ENCODE results near the gene ATP6V0C. TPM values are rescaled to one million over a fixed set of nuclear protein-coding genes. Genes with fewer than 3 reads are reported as not detected.

ATP6V0C gene
- polyA plus RNA-seq, 4 donors = 74.5 to 298 (median 143) TPM

DNA sequence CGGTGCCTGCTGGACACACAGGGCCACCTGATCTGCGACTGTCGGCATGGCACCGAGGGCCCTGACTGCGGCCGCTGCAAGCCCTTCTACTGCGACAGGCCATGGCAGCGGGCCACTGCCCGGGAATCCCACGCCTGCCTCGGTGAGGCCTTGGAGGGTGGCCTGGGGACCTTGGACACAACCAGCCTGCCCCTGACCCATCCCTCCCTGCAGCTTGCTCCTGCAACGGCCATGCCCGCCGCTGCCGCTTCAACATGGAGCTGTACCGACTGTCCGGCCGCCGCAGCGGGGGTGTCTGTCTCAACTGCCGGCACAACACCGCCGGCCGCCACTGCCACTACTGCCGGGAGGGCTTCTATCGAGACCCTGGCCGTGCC is 41.3 kb upstream of the ATP6V0C start:
- no peaks in the 10 kb centered on the region for H3K9me3 ChIP-seq (ENCODE audit: control insufficient read depth in 2 of 2, insufficient read depth in 1 of 2, low read depth in 1 of 2, low read length in 1 of 2)
- no peak for DNase-seq
- H3K4me3 ChIP-seq (ENCODE audit: low read depth in 1 of 3, low read length in 3 of 3) = no peak overlapping the region
- no peaks in the 10 kb centered on the region for H3K36me3 ChIP-seq (ENCODE audit: control insufficient read depth in 3 of 3, insufficient read depth in 2 of 3, low read depth in 1 of 3, low read length in 3 of 3)
- no peak overlapping the region for H3K27ac ChIP-seq (ENCODE audit: low read depth in 1 of 3, low read length in 2 of 3)
- H3K27me3 ChIP-seq (ENCODE audit: control insufficient read depth in 3 of 3, insufficient read depth in 3 of 3, low read length in 3 of 3) = peaks cover 16 to 47% (median 20%) of the 10 kb centered on the region in 3 donors
- peaks cover 0 to 33% (median 2%) of the 10 kb centered on the region in 3 donors for H3K4me1 ChIP-seq (ENCODE audit: control insufficient read depth in 3 of 3, insufficient read depth in 2 of 3, low read depth in 1 of 3, low read length in 2 of 3)
- FAIRE-seq = no peak
- WGBS, 3 donors = 93 to 94% (median 93%) methylated on average over 20 to 27 of the region's 27 CpGs

DNA sequence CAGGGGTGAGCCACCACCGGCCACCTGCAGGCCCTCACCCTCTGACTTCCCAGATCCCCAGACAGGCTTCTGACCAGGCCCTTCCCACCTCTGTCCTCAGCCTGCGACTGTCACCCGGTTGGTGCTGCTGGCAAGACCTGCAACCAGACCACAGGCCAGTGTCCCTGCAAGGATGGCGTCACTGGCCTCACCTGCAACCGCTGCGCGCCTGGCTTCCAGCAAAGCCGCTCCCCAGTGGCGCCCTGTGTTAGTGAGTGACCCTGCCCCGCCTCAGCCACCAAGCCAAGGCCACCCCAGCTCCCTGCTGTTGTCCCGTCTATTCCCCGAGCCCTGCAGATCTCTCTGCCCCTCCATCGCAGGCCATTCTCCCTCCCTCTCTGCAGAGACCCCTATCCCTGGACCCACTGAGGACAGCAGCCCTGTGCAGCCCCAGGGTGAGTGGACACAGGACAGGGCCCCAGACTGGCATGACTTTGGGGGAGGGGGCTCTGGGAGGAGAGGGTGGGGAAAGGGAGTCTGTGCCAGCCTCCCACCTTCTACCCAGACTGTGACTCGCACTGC is 40.8 kb upstream of the ATP6V0C start:
- peaks cover 0 to 33% (median 2%) of the 10 kb centered on the region in 3 donors for H3K4me1 ChIP-seq (ENCODE audit: control insufficient read depth in 3 of 3, insufficient read depth in 2 of 3, low read depth in 1 of 3, low read length in 2 of 3)
- H3K4me3 ChIP-seq (ENCODE audit: low read depth in 1 of 3, low read length in 3 of 3) = no peak overlapping the region
- WGBS, 3 donors = 44 to 82% (median 67%) methylated on average over 13 to 14 of the region's 14 CpGs
- FAIRE-seq (no peak), DNase-seq (no peak)
- H3K27ac ChIP-seq (ENCODE audit: low read depth in 1 of 3, low read length in 2 of 3) = no peak overlapping the region
- H3K36me3 ChIP-seq (ENCODE audit: control insufficient read depth in 3 of 3, insufficient read depth in 2 of 3, low read depth in 1 of 3, low read length in 3 of 3) = peaks cover 0 to 3% (median 0%) of the 10 kb centered on the region in 3 donors
- H3K27me3 ChIP-seq (ENCODE audit: control insufficient read depth in 3 of 3, insufficient read depth in 3 of 3, low read length in 3 of 3) = peaks cover 14 to 47% (median 20%) of the 10 kb centered on the region in 3 donors
- H3K9me3 ChIP-seq (ENCODE audit: control insufficient read depth in 2 of 2, insufficient read depth in 1 of 2, low read depth in 1 of 2, low read length in 1 of 2) = no peaks in the 10 kb centered on the region

DNA sequence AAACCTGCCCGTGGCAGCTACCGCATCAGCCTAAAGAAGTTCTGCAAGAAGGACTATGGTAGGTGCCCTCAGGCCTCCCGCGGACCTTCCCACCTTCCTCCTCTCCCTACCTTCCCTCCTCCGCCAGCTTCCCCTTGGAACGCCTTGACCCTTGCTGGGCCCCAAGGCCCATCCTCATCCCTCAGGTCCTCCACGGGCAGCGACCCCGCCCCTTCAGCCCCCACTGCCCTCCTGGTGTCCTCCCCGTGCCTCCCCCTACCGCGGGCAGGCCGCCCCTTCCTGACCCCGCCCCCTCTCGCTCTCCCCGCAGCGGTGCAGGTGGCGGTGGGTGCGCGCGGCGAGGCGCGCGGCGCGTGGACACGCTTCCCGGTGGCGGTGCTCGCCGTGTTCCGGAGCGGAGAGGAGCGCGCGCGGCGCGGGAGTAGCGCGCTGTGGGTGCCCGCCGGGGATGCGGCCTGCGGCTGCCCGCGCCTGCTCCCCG is 40.3 kb upstream of the ATP6V0C start:
- H3K27ac ChIP-seq (ENCODE audit: low read depth in 1 of 3, low read length in 2 of 3) = no peak overlapping the region
- FAIRE-seq (no peak), DNase-seq (no peak)
- H3K27me3 ChIP-seq (ENCODE audit: control insufficient read depth in 3 of 3, insufficient read depth in 3 of 3, low read length in 3 of 3) = peaks cover 10 to 43% (median 20%) of the 10 kb centered on the region in 3 donors
- H3K4me3 ChIP-seq (ENCODE audit: low read depth in 1 of 3, low read length in 3 of 3) = peak overlapping the region in 1 of 3 donors; percentile 88
- 0 to 4% (median 3%) methylated on average over 29 to 49 of the region's 49 CpGs for WGBS, 3 donors
- peaks cover 0 to 4% (median 0%) of the 10 kb centered on the region in 3 donors for H3K36me3 ChIP-seq (ENCODE audit: control insufficient read depth in 3 of 3, insufficient read depth in 2 of 3, low read depth in 1 of 3, low read length in 3 of 3)
- H3K9me3 ChIP-seq (ENCODE audit: control insufficient read depth in 2 of 2, insufficient read depth in 1 of 2, low read depth in 1 of 2, low read length in 1 of 2) = no peaks in the 10 kb centered on the region
- H3K4me1 ChIP-seq (ENCODE audit: control insufficient read depth in 3 of 3, insufficient read depth in 2 of 3, low read depth in 1 of 3, low read length in 2 of 3) = peaks cover 0 to 29% (median 0%) of the 10 kb centered on the region in 3 donors

DNA sequence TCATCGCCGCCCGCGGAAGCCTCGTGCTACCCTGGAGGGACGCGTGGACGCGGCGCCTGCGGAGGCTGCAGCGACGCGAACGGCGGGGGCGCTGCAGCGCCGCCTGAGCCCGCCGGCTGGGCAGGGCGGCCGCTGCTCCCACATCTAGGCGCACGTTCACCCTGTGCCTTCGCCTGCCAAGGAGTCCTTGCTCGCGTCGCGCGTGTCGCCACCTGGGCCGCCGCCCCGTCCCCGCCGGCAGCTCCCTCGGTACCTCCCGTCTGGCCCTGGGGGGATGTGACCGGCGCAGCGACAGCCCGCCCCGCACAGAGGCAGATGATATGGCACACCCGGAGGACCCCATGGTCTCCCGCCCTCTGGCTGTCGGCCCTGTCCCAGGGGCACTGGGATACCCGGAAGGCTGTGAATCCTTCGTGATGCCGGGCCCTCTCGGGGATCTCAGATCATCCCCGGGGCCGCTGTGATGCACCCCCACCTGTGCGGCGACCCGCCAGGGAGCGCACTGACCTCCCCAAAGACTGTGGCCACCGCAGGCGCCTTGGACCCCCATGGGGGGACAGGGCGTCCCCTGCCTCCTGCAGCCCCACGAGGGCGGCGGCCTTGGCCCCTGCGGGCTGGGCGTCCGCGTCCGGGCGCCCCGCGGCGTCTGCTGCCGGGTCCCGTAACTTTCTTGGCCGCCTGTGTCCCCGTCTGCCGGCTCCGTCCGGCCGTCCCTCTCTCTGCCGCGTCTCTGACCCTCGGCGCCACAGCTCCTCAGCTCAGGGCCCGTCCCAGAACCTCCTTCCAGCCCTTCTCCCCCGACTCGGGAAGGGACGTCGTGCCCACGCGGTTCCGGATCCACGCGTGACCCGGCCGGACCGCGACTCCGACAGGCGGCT is 39.5 kb upstream of the ATP6V0C start:
- no peaks in the 10 kb centered on the region for H3K9me3 ChIP-seq (ENCODE audit: control insufficient read depth in 2 of 2, insufficient read depth in 1 of 2, low read depth in 1 of 2, low read length in 1 of 2)
- H3K4me1 ChIP-seq (ENCODE audit: control insufficient read depth in 3 of 3, insufficient read depth in 2 of 3, low read depth in 1 of 3, low read length in 2 of 3) = peaks cover 0 to 22% (median 0%) of the 10 kb centered on the region in 3 donors
- H3K4me3 ChIP-seq (ENCODE audit: low read depth in 1 of 3, low read length in 3 of 3) = peak overlapping the region; percentile 49 to 88 (median 61)
- H3K27me3 ChIP-seq (ENCODE audit: control insufficient read depth in 3 of 3, insufficient read depth in 3 of 3, low read length in 3 of 3) = peaks cover 10 to 35% (median 17%) of the 10 kb centered on the region in 3 donors
- H3K27ac ChIP-seq (ENCODE audit: low read depth in 1 of 3, low read length in 2 of 3) = peak overlapping the region; percentile 49 to 74 (median 61)
- 0 to 1% (median 0%) methylated on average over 61 to 100 of the region's 100 CpGs for WGBS, 3 donors
- peaks cover 0 to 7% (median 0%) of the 10 kb centered on the region in 3 donors for H3K36me3 ChIP-seq (ENCODE audit: control insufficient read depth in 3 of 3, insufficient read depth in 2 of 3, low read depth in 1 of 3, low read length in 3 of 3)
- DNase-seq (peak; percentile 53 to 76), FAIRE-seq (no peak)

DNA sequence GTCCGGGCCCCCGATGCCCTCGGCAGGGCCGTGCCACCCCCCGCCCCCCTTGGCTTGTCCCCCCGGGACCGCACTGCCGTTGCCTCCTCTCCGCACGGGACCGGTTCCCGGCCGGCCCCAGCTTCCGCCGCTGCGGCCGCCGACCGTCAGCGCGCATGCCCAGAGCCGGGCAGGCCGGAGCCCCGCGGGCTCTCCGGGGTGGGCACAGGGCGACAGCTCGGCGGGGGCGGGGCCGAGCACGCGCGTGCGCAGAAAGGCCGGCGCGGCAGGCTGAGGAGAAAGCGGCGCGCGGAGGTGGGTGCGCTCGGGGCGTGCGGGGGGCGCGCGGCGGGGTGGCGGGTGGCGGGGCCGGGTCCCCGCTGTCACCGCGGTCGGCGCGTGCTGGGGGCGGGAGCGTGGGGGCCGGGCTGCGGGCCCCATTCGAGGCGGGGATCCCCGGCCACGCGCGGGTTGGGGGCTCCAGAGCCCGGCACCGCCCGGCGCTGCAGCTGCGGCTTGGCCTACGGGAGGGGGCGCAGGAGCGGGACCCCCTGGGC is 38.8 kb upstream of the ATP6V0C start, which contains the start of gene TBC1D24:
Gene TBC1D24, plus strand, starts transcription at position 251 of the 536 bp plus-strand sequence. CDS start 21,022 bp downstream, outside the sequence.
- Histone ChIP-seq H3K36me3 (ENCODE audit: control insufficient read depth in 3 of 3, insufficient read depth in 2 of 3, low read depth in 1 of 3, low read length in 3 of 3) (peaks cover 0 to 12% (median 0%) of the 10 kb centered on the region in 3 donors), H3K4me1 (ENCODE audit: control insufficient read depth in 3 of 3, insufficient read depth in 2 of 3, low read depth in 1 of 3, low read length in 2 of 3) (peaks cover 0 to 18% (median 0%) of the 10 kb centered on the region in 3 donors), H3K4me3 (ENCODE audit: low read depth in 1 of 3, low read length in 3 of 3) (peak within 1 kb of the TSS; percentile 49 to 88 (median 61)), H3K27me3 (ENCODE audit: control insufficient read depth in 3 of 3, insufficient read depth in 3 of 3, low read length in 3 of 3) (peaks cover 10 to 28% (median 12%) of the 10 kb centered on the region in 3 donors), H3K27ac (ENCODE audit: low read depth in 1 of 3, low read length in 2 of 3) (peak within 1 kb of the TSS; percentile 49 to 74 (median 61)), H3K9me3 (ENCODE audit: control insufficient read depth in 2 of 2, insufficient read depth in 1 of 2, low read depth in 1 of 2, low read length in 1 of 2) (no peaks in the 10 kb centered on the region)
- WGBS, 3 donors = 0 to 1% (median 0%) methylated on average over 13 to 77 of the region's 77 CpGs
- DNase-seq = peak; percentile 79 to 93
- FAIRE-seq = no peak

DNA sequence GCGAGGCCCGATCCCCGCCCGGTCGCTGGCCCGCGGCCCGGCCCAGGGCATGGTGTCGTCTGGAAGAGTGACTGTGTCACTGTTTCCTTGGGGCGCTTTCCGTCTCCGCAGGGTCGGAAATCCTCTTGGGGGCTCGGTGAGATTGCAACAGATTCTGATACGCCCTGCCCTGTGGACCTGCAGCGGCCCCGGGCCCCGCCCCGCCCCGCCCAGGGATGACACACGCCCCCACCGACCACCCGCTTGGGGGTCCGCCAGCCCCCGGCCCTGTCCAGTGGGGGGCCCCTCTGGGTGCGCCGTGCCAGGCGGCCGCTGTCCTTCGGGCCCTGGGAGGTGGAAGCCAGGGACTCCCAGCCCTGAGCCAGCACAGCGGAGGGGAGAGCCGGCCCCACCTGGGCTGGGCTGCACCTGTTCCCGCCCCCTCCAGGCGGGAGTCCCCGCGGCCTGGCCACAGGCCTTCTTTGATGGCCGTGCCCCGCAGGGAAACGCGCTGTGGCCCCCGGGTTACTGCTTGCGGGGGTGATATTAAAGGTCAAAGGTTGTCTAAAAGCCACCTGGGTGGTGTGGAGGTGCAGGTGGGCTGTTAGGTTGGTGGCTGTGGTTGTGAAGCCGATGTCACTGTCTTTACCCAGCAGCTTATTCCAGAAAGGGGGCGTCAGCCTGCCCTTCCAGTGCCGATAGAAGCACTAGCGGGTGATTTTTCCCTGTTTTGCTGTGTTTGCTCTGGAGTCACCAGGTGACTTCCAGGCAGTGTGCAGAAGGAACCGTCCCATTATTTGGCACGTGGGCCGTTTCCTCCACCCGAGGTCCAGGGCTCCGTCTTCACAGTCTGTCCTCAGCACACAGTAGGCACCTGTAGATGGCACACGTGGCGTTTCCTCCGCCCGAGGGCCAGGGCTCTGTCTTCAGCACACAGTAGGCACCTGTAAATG is 38.1 kb upstream of the ATP6V0C start:
- FAIRE-seq = no peak
- peak; percentile 30 to 75 for DNase-seq
- peak overlapping the region in 1 of 3 donors; percentile 26 for H3K27ac ChIP-seq (ENCODE audit: low read depth in 1 of 3, low read length in 2 of 3)
- H3K9me3 ChIP-seq (ENCODE audit: control insufficient read depth in 2 of 2, insufficient read depth in 1 of 2, low read depth in 1 of 2, low read length in 1 of 2) = no peaks in the 10 kb centered on the region
- 9 to 12% (median 10%) methylated on average over 49 to 55 of the region's 55 CpGs for WGBS, 3 donors
- peak overlapping the region; percentile 49 to 88 (median 49) for H3K4me3 ChIP-seq (ENCODE audit: low read depth in 1 of 3, low read length in 3 of 3)
- peaks cover 0 to 18% (median 0%) of the 10 kb centered on the region in 3 donors for H3K4me1 ChIP-seq (ENCODE audit: control insufficient read depth in 3 of 3, insufficient read depth in 2 of 3, low read depth in 1 of 3, low read length in 2 of 3)
- peaks cover 0 to 13% (median 0%) of the 10 kb centered on the region in 3 donors for H3K36me3 ChIP-seq (ENCODE audit: control insufficient read depth in 3 of 3, insufficient read depth in 2 of 3, low read depth in 1 of 3, low read length in 3 of 3)
- peaks cover 10 to 21% (median 10%) of the 10 kb centered on the region in 3 donors for H3K27me3 ChIP-seq (ENCODE audit: control insufficient read depth in 3 of 3, insufficient read depth in 3 of 3, low read length in 3 of 3)

DNA sequence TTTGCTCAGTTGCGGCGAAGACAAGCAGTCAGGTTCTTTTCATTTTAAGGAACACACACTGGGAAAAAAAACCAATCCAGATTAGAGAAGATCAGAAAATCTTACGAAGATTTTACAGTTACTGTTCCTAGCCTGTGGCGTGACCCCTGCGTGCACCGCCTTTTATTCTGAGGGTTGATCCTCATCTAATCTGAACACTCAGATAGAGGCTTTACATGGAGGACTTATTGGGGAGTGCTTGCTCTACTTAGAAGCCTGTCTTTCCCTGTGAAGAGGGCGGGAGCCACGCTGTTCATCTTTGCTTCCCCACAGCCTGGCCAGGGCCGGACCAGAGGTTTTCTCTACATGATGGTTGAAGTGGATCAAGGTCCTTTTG is 37.4 kb upstream of the ATP6V0C start:
- Histone ChIP-seq H3K27ac (ENCODE audit: low read depth in 1 of 3, low read length in 2 of 3) (peak overlapping the region in 1 of 3 donors; percentile 26), H3K36me3 (ENCODE audit: control insufficient read depth in 3 of 3, insufficient read depth in 2 of 3, low read depth in 1 of 3, low read length in 3 of 3) (peaks cover 0 to 20% (median 0%) of the 10 kb centered on the region in 3 donors), H3K9me3 (ENCODE audit: control insufficient read depth in 2 of 2, insufficient read depth in 1 of 2, low read depth in 1 of 2, low read length in 1 of 2) (no peaks in the 10 kb centered on the region), H3K4me1 (ENCODE audit: control insufficient read depth in 3 of 3, insufficient read depth in 2 of 3, low read depth in 1 of 3, low read length in 2 of 3) (peaks cover 0 to 18% (median 0%) of the 10 kb centered on the region in 3 donors), H3K4me3 (ENCODE audit: low read depth in 1 of 3, low read length in 3 of 3) (no peak overlapping the region), H3K27me3 (ENCODE audit: control insufficient read depth in 3 of 3, insufficient read depth in 3 of 3, low read length in 3 of 3) (peaks cover 6 to 18% (median 10%) of the 10 kb centered on the region in 3 donors)
- no peak for FAIRE-seq
- WGBS, 3 donors = 84 to 90% (median 90%) methylated on average over 9 of the region's 9 CpGs
- no peak for DNase-seq

Measured in small intestine (tissue), 7 donors.